ENCODE results near the gene PARVA.

DNA sequence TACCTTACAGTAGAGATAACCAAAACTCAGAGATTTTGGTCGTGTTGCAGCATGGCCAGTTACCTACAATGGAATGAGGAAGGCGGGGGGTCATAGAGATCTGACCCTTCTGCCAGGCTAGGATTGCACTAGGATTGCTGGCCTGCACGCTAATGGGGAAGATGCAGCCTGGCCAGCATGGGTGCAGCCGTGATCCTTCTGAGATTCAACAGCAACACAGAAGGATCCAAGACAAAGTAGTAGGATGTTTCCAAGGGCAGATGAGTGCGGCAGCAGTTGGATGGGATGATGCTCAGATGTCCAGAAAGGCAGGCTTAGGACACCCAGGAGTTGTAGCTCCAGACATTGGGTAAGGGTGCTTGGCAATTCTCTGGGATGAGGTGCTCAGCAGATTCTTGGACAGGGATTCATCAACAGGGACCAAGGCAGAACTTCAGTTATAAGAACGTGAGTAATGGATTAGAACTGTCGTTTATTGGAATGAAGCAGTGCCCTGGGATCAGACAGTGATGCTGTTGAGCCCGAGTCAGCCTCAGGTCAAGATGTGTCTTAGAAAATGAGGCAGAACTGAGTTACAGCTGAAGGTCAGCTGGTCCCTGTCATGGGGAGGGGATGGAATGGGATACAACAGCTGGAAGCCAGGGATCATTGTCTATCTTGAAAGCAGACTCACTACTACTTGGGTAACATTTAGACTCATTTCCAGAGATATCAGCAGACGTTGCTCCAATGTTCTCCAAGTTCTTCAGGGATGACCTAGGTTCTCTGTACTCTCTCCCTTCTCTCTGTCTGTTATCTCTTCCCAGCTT lies 71.0 kb downstream of the PARVA start:
- TF ChIP-seq, protein P1, sequence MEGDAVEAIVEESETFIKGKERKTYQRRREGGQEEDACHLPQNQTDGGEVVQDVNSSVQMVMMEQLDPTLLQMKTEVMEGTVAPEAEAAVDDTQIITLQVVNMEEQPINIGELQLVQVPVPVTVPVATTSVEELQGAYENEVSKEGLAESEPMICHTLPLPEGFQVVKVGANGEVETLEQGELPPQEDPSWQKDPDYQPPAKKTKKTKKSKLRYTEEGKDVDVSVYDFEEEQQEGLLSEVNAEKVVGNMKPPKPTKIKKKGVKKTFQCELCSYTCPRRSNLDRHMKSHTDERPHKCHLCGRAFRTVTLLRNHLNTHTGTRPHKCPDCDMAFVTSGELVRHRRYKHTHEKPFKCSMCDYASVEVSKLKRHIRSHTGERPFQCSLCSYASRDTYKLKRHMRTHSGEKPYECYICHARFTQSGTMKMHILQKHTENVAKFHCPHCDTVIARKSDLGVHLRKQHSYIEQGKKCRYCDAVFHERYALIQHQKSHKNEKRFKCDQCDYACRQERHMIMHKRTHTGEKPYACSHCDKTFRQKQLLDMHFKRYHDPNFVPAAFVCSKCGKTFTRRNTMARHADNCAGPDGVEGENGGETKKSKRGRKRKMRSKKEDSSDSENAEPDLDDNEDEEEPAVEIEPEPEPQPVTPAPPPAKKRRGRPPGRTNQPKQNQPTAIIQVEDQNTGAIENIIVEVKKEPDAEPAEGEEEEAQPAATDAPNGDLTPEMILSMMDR (conservative IDR thresholded peaks at IDR 0.05 in 1 of 2, IDR thresholded peaks at IDR 0.05 in 1 of 2; ENCODE audit: low read depth in 1 of 2, low read length in 2 of 2) = no peak
- TF ChIP-seq EZH2 (IDR thresholded peaks at IDR 0.05; ENCODE audit: low read length, missing control alignments) = no peak
